WTC11 (cell line): ENCODE measurements around the gene TADA2A.

Experiments
- AFF4 ChIP-seq: sonication (generic); formaldehyde crosslinking; IDR thresholded peaks from 2 replicates; pipeline ENCODE4 v1.8.1; 2023; ENCODE audit warnings: mild to moderate bottlenecking, missing genetic modification reagents, borderline replicate concordance
- CTCF ChIP-seq: fragments of 200-600 bp; IDR thresholded peaks from 2 replicates; pipeline ENCODE4 v1.8.0; 2022; ENCODE audit warnings: antibody characterized with exemption
- IRF1 ChIP-seq: sonication (generic); formaldehyde crosslinking; IDR thresholded peaks from 2 replicates; pipeline ENCODE4 v1.8.0; 2023; ENCODE audit warnings: missing genetic modification reagents
- NR3C1 ChIP-seq: sonication (generic); formaldehyde crosslinking; conservative IDR thresholded peaks from 2 replicates; pipeline ENCODE4 v1.8.1; 2023; ENCODE audit warnings: low read depth, mild to moderate bottlenecking, missing genetic modification reagents
- PRDM15 ChIP-seq: sonication (generic); formaldehyde crosslinking; IDR thresholded peaks from 2 replicates; pipeline ENCODE4 v1.8.0; 2022; ENCODE audit warnings: missing genetic modification reagents
- SP1 ChIP-seq: sonication (generic); formaldehyde crosslinking; conservative IDR thresholded peaks from 2 replicates; pipeline ENCODE4 v1.8.1; 2022; ENCODE audit warnings: missing genetic modification reagents
- TP53 ChIP-seq: sonication (generic); formaldehyde crosslinking; IDR thresholded peaks from 2 replicates; pipeline ENCODE4 v1.8.1; 2023; ENCODE audit warnings: mild to moderate bottlenecking, missing genetic modification reagents

- TF ChIP-seq CTCF (no peak), NR3C1 (CRISPR knock-in tag) (no peak), PRDM15 (CRISPR knock-in tag) (no peak), TP53 (CRISPR knock-in tag) (no peak), IRF1 (no peak), AFF4 (no peak), SP1 (CRISPR knock-in tag) (no peak)
Observed at GRCh38 chr17:37523715-37524219, 117.1 kb downstream of the TADA2A start.
